Activated B cell treated with CpG ODN at 0.5 μM for 24 hours (primary cell): ENCODE results near the gene RCAN2. TPM values are rescaled to one million over a fixed set of nuclear protein-coding genes. Genes with fewer than 3 reads are reported as not detected.

Experiments
- ATAC-seq: fragments of 200-7000 bp; cut with Tn5 transposase; one replicate; pipeline ENCODE4 v1.10.0; 2021; ENCODE audit warnings: low read depth, mild to moderate bottlenecking, moderate library complexity
- CTCF ChIA-PET: fragments of 350-600 bp; sonication (Branson Sonifier 250); formaldehyde crosslinking; loops from one replicate; lab custom pipeline; 2021; ENCODE audit warnings: antibody characterized with exemption; lab: Charles Lee
- POLR2A ChIA-PET: fragments of 350-600 bp; sonication (Branson Sonifier 250); formaldehyde crosslinking; loops from one replicate; lab custom pipeline; 2021; ENCODE audit warnings: antibody characterized with exemption; lab: Charles Lee
- DNase-seq: peaks from one replicate; pipeline ENCODE4 v3.0.0; 2022
- H3K27ac Mint-ChIP-seq: one replicate; pipeline ENCODE4 v1.8.0; 2020; ENCODE audit warnings: mixed read lengths
- H3K27me3 Mint-ChIP-seq: one replicate; pipeline ENCODE4 v1.8.0; 2021; ENCODE audit warnings: mixed read lengths
- H3K36me3 Mint-ChIP-seq: one replicate; pipeline ENCODE4 v1.8.0; 2021; ENCODE audit warnings: low read depth, mixed read lengths
- H3K4me1 Mint-ChIP-seq: one replicate; pipeline ENCODE4 v1.8.0; 2021; ENCODE audit warnings: mixed read lengths
- H3K4me3 Mint-ChIP-seq: one replicate; pipeline ENCODE4 v1.8.0; 2020; ENCODE audit warnings: mild to moderate bottlenecking, mixed read lengths
- H3K9me3 Mint-ChIP-seq: one replicate; pipeline ENCODE4 v1.8.0; 2020; ENCODE audit warnings: mixed read lengths
- intact Hi-C: fragments of 100-400 bp; cut with micrococcal nuclease; formaldehyde crosslinking; loops from one replicate; pipeline ENCODE4 v1.15.1; 2024
- total RNA-seq: library from RNA; stranded (reverse); gene quantifications from 2 replicates; pipeline ENCODE4 v1.2.3, GENCODE V29; 2022
- TF ChIP-seq, protein P1 (sequence below): fragments of 200-600 bp; IDR thresholded peaks from one replicate; pipeline ENCODE4 v1.8.0; 2022; ENCODE audit warnings: antibody characterized with exemption, mild to moderate bottlenecking

RCAN2 gene
- total RNA-seq, 1 donor from 2014 or later, result not detected

DNA sequence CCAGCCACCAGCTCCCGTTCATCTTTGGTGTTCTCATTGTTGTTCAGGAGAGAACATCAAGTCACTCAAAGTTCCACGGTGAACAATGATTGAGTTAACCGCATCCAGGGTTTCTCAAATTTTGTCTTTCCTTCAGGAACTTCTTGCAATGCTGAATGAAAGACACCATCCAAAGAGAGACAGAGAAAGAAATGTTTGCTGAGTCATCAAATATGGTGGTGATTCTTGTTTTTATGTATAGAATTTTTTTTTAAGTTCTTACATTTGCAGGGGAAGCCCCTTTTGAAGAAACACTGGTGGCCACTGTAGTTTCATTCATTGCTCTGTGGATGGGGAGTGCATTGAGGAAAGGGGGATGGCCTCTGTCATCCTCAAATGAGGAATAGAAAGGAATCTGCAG is 258.1 kb downstream of the RCAN2 start:
- POLR2A ChIA-PET, result no interaction called here
- intact Hi-C loops, result no loop called here
- Mint-ChIP-seq H3K9me3 (peaks cover 5% of the 10 kb centered on the region), H3K4me3 (no peak overlapping the region), H3K27ac (no peak overlapping the region), H3K4me1 (no peaks in the 10 kb centered on the region), H3K27me3 (peaks cover 9% of the 10 kb centered on the region), H3K36me3 (no peaks in the 10 kb centered on the region)
- ATAC-seq (no peak), DNase-seq (no peak)
- CTCF ChIA-PET, result no interaction called here
- TF ChIP-seq, protein P1, sequence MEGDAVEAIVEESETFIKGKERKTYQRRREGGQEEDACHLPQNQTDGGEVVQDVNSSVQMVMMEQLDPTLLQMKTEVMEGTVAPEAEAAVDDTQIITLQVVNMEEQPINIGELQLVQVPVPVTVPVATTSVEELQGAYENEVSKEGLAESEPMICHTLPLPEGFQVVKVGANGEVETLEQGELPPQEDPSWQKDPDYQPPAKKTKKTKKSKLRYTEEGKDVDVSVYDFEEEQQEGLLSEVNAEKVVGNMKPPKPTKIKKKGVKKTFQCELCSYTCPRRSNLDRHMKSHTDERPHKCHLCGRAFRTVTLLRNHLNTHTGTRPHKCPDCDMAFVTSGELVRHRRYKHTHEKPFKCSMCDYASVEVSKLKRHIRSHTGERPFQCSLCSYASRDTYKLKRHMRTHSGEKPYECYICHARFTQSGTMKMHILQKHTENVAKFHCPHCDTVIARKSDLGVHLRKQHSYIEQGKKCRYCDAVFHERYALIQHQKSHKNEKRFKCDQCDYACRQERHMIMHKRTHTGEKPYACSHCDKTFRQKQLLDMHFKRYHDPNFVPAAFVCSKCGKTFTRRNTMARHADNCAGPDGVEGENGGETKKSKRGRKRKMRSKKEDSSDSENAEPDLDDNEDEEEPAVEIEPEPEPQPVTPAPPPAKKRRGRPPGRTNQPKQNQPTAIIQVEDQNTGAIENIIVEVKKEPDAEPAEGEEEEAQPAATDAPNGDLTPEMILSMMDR, result no peak

DNA sequence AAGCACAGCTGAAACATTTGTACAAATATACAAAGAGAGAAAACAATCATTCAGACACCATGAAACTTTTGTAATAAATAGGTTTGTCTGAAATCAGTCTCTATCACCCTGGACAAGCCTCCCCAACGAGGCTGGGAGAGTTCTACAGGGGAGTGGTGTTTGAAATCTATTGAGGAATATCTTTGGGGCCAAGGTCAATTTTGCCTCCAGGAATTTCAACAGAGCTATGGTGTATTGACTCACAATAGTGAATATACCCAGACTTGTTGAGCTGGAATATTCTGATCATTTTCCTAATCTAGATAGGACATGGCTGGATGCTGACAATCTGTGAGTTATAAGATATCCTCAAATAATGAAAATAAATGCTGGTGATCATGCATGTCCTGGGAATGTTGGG is 269.0 kb downstream of the RCAN2 start:
- no peak for DNase-seq
- H3K36me3 Mint-ChIP-seq, result no peaks in the 10 kb centered on the region
- TF ChIP-seq, protein P1, result no peak
- no peak overlapping the region for H3K4me3 Mint-ChIP-seq
- H3K27me3 Mint-ChIP-seq, result no peaks in the 10 kb centered on the region
- intact Hi-C loops, result loop anchor here (5.0 kb wide), 3 partner anchors 210 to 825 kb away; no protein-coding TSS in a partner anchor
- ChIA-PET CTCF (interaction anchor here (0.7 to 10.8 kb wide), 6 partner anchors 23 to 269 kb away, joined by 3 to 226 read pairs (median 14); partner anchors contain the start of gene RCAN2), POLR2A (interaction anchor here (0.9 kb wide), 1 partner anchor 188 kb away, joined by 4 read pairs; no protein-coding TSS in a partner anchor)
- H3K9me3 Mint-ChIP-seq, result no peaks in the 10 kb centered on the region
- ATAC-seq, result no peak
- H3K27ac Mint-ChIP-seq, result no peak overlapping the region
- H3K4me1 Mint-ChIP-seq, result peaks cover 53% of the 10 kb centered on the region

DNA sequence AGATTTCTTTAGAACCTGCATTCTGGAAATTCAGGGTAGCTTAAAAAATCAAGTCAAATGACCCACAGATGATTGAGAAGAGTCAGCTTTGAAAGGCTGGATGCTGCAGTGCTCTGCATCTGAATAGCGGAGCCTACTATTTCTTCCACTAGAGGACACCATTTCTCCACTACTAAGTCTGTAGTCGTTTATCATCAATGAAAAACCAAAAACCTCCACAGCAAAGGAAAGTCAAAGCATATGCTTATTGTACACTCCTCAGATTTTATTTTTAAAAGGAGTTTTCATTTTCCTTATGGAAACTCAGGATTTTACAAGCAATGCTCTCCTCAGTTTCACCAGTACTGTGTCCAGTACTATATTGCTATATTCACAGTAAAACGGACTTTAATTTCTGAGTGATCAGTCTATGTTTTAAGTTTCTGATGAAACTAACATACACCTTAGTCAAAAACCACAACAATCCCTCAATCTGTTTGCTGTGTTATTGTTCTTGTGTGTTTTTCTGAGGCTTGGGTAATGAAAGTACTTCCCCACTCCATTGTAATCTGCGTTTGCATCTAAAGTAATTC is 269.9 kb downstream of the RCAN2 start:
- TF ChIP-seq, protein P1, result no peak
- CTCF ChIA-PET, result interaction anchor here (0.7 to 10.8 kb wide), 19 partner anchors 12 to 291 kb away, joined by 3 to 226 read pairs (median 4); partner anchors contain the start of genes ENPP4 and RCAN2
- Mint-ChIP-seq H3K4me1 (peaks cover 59% of the 10 kb centered on the region), H3K27ac (peak overlapping the region; percentile 93), H3K4me3 (peak overlapping the region; percentile 73), H3K36me3 (no peaks in the 10 kb centered on the region), H3K27me3 (no peaks in the 10 kb centered on the region), H3K9me3 (no peaks in the 10 kb centered on the region)
- intact Hi-C loops, result loop anchor here (1.0 to 5.0 kb wide), 9 partner anchors 131 to 826 kb away; partner anchors contain the start of gene RCAN2
- ATAC-seq (peak; percentile 48), DNase-seq (no peak)
- POLR2A ChIA-PET, result interaction anchor here (0.7 to 4.6 kb wide), 5 partner anchors 92 to 189 kb away, joined by 3 to 49 read pairs (median 4); partner anchors contain the start of gene ENPP4

DNA sequence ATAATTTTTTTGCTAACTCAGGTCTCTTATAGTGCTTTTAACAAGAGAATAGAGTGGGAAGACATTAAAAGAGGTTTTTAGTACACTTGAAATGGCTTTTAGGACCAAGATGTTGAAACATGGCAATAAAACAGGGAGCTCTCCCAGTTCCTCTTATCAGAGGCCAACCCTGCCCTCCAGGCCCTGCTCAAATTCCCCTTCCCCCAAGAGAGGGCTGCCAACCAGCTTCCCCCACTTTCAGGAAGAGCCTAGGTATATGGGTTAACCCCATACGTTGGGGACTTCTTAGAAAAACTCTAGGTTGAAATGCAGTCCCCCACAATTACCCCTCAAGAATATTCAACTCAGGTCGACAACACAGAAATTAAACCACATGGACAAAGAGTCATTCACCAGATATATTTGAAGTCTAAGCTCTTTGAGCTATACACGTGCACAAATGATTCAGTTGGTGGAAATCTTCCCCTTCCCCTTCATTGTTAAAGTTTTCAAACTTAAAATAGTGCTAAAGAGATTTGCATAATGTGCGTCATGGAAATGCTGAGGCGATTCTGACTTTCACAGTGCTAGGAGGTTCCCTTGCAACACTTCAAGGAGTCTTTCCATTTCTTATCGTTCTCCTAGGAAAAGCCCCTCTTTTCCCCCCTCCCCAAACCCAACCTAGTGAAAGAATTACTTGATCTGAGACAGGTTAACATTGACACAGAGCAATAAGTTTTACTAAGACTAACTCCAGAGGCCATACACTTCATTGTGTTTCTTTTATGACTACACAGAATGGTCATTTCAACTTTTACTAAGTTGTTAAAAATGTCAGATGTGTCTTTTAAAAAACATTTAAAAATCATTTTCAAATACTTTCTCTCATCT is 270.7 kb downstream of the RCAN2 start:
- no peaks in the 10 kb centered on the region for H3K36me3 Mint-ChIP-seq
- TF ChIP-seq, protein P1, result no peak
- ATAC-seq (peak; percentile 63), DNase-seq (peak; percentile 31)
- peaks cover 54% of the 10 kb centered on the region for H3K4me1 Mint-ChIP-seq
- POLR2A ChIA-PET, result interaction anchor here (0.6 to 4.6 kb wide), 6 partner anchors 12 to 190 kb away, joined by 3 to 49 read pairs (median 4); partner anchors contain the start of gene ENPP4
- CTCF ChIA-PET, result interaction anchor here (0.7 to 10.8 kb wide), 21 partner anchors 12 to 290 kb away, joined by 3 to 226 read pairs (median 4); partner anchors contain the start of genes ENPP4, ENPP5 and RCAN2
- H3K9me3 Mint-ChIP-seq, result no peaks in the 10 kb centered on the region
- intact Hi-C loops, result loop anchor here (1.0 to 5.0 kb wide), 12 partner anchors 91 to 827 kb away; partner anchors contain the start of genes ENPP4 and RCAN2
- H3K4me3 Mint-ChIP-seq, result peak overlapping the region; percentile 73
- peak overlapping the region; percentile 93 for H3K27ac Mint-ChIP-seq
- H3K27me3 Mint-ChIP-seq, result no peaks in the 10 kb centered on the region
